Suprapubic skin (tissue), 4 donors: ENCODE measurements around the gene TBC1D21.

Experiments
- EP300 ChIP-seq: sonication (generic); formaldehyde crosslinking; IDR thresholded peaks from one replicate; pipeline ENCODE4 v1.6.1; 2017; ENCODE audit warnings: antibody characterized with exemption
- POLR2A ChIP-seq, 2 donors: fragments of 450-650 bp; IDR thresholded peaks; one replicate each; pipeline ENCODE4 v1.6.1; 2017; ENCODE audit warnings: antibody characterized with exemption in 2 of 2, mild to moderate bottlenecking in 2 of 2, moderate library complexity in 2 of 2
- POLR2AphosphoS5 ChIP-seq, 3 donors: sonication (generic); formaldehyde crosslinking; IDR thresholded peaks; one replicate each; pipeline ENCODE4 v1.6.1; 2017; ENCODE audit warnings: antibody characterized with exemption in 3 of 3
- TF ChIP-seq, protein P1 (sequence below), 2 donors: fragments of 200-600 bp in 1 of 2; fragments of 450-650 bp in 1 of 2; sonication (generic) in 1 of 2; IDR thresholded peaks; one replicate each; pipeline ENCODE4 v1.5.1; 2016 to 2019; ENCODE audit warnings: antibody characterized with exemption in 2 of 2, mild to moderate bottlenecking in 1 of 2, moderate library complexity in 1 of 2

DNA sequence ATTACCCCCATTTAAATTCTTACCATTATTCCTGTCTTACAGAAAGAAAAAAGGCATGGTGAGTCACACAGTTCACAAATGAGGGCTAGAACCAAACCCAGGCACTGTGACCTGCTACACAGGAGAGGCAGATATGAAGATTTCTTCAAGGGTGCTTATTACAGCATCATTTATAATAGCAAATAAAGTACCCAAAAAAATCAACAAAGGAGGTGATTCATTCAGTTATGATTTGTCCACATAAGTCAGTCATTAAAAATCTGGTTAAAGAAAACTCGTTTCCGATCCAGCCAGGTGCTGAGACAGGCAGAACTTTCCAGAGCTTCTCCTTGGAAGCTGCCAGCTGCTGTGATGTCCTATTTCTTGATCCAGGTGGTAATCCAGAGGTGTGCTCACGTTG lies 45.4 kb downstream of the TBC1D21 start:
- TF ChIP-seq POLR2A (IDR thresholded peaks at IDR 0.05), result no peak
- TF ChIP-seq, protein P1, sequence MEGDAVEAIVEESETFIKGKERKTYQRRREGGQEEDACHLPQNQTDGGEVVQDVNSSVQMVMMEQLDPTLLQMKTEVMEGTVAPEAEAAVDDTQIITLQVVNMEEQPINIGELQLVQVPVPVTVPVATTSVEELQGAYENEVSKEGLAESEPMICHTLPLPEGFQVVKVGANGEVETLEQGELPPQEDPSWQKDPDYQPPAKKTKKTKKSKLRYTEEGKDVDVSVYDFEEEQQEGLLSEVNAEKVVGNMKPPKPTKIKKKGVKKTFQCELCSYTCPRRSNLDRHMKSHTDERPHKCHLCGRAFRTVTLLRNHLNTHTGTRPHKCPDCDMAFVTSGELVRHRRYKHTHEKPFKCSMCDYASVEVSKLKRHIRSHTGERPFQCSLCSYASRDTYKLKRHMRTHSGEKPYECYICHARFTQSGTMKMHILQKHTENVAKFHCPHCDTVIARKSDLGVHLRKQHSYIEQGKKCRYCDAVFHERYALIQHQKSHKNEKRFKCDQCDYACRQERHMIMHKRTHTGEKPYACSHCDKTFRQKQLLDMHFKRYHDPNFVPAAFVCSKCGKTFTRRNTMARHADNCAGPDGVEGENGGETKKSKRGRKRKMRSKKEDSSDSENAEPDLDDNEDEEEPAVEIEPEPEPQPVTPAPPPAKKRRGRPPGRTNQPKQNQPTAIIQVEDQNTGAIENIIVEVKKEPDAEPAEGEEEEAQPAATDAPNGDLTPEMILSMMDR (IDR thresholded peaks at IDR 0.05), result no peak
- no peak for TF ChIP-seq EP300
- no peak for TF ChIP-seq POLR2AphosphoS5 (IDR thresholded peaks at IDR 0.05)
